CD4-positive, alpha-beta T cell treated with Interleukin-1 beta for 1 hour (primary cell): Measurements from ENCODE around the gene ABHD17C.
A peak's percentile ranks its signal among the peaks of the same experiment; 100 is the strongest.
"Not testable (repeated sequence)": the region's sequence is repeated elsewhere in the genome, so short reads cannot be mapped to it uniquely, and the experiment has no call there.

Source experiments
- DNase-seq, 2 donors: peaks; one replicate each; pipeline ENCODE4 v3.0.0-alpha.2; 2020 to 2022

The ABHD17C gene

GRCh38 chr15:80695099-80695910, at the start of gene ABHD17C:
TSS of gene ABHD17C (plus strand) at chr15:80695310. CDS start at chr15:80695430, 120 bp downstream.
- DNase-seq, result peak; percentile 2 to 45

GRCh38 chr15:80645494-80646065, 49.5 kb upstream of the ABHD17C start:
- DNase-seq, result no peak

- DNase-seq, result not testable (repeated sequence)
These were observed 47.7 kb upstream of the ABHD17C start for GRCh38 chr15:80647424-80647823.

- DNase-seq, result no peak
These were observed 40.8 kb upstream of the ABHD17C start for GRCh38 chr15:80654299-80654698.

DNA sequence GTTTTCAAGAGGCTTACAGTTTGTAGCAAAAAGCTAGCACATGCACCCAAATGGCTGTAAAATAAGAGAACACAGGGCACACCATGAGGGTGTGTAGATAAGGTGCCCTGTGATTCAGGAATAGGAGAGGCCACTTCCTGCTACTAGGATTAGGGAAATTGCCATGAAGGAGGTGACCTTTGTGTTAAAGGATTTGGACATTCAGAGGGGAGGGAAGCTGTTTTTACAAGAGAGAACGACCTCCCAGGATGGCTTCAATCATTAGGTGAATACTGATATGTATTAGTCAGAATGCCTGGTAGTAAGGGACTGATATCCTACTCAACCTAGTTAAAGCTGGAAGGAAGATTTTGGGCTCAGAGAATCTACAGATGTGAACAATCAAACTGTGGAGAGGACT, 35.7 kb upstream of the ABHD17C start:
- DNase-seq, result no peak

DNA sequence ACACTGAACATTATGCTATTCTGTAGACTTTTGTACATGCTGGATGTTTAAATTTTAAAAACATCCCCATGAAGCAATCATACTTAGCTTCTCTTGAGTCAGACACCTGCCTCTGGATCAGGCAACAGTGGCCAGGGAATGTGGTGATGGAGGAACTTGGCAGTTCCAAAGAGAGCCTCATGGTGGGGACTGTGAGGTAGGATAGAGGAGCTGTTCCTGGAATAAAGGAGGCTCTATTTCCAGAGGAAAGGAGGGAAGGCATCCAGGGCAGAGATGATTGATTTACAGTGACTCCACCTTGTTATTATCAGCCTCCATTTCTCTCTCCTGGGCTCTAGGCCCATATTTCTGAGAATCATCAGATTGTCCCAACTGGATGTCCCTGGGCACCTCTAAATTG, 35.0 kb upstream of the ABHD17C start:
- no peak for DNase-seq

GRCh38 chr15:80662129-80662528, 33.0 kb upstream of the ABHD17C start:
- DNase-seq, result no peak

GRCh38 chr15:80662757-80663553, 32.2 kb upstream of the ABHD17C start:
- no peak for DNase-seq

DNA sequence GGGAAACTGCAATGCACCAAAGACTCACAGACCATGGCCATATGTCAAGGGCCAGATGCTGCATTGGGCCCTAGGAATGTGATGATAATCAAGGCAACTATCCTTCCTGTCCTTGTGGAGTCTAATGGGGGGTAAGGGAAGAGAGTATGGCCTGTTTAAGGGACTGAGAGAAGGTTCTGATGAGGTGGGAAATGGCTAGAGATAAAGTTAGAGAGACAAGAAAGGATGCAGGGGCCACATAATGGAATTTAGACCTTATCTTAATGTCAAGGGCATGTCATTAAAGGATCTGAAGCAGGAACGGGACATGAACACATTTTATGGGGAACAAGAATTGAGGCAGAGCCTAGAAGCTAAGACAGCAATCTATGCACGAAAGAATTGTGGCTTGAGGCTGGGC, 30.0 kb upstream of the ABHD17C start:
- DNase-seq, result no peak

- no peak for DNase-seq
These were observed 27.2 kb upstream of the ABHD17C start for GRCh38 chr15:80667936-80668335.

GRCh38 chr15:80668546-80669236, 26.4 kb upstream of the ABHD17C start:
- DNase-seq, result no peak

GRCh38 chr15:80669663-80670273, 25.3 kb upstream of the ABHD17C start:
- DNase-seq, result no peak

GRCh38 chr15:80673561-80674244, 21.4 kb upstream of the ABHD17C start:
- DNase-seq, result no peak

GRCh38 chr15:80674245-80674614, 20.9 kb upstream of the ABHD17C start:
- no peak for DNase-seq

DNA sequence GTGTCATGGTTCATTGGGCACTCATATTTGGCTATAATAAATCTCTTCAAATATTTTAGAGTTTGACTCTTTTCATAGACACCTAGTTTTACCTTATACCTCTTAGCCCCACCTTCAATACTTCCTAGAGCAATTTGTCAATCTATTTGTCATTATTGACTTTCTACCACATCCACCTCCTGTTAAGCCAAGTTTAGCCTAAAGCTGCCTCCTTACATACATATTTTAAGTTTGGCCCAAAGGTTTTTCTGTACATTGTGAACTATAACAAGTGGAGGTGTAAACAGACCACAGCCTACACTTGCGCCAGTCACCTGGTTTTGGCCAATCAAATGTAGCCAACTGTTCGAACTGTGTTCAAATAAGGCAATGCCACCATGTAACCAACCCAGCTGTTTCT, 18.1 kb upstream of the ABHD17C start:
- no peak for DNase-seq

DNA sequence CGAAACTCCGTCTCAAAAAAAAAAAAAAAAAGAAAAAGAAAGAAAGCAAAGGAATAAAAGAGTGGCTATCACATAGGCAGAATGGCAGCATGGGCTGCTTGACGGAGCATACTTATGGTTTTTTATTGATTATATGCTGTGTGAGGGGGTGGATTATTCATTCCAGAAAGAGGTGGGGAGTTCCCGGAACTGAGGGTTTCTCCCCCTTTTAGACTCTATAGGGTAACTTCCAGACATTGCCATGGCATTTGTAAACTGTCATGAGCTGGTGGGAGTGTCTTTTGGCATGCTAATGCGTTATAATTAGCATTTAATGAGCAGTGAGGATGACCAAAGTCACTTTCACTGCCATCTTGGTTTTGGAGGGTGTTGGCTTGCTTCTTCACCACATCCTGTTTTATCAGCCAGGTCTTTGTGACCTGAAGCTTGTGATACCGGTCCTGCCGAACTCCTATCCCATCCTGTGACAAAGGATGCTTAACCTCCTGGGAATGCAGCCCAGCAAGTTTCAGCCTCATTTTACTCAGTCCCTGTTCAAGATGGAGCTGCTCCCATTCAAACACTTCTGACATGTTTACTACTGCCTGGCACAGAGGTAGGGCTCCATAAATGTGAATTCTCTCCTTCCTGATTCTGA, 15.8 kb upstream of the ABHD17C start:
- no peak for DNase-seq

DNA sequence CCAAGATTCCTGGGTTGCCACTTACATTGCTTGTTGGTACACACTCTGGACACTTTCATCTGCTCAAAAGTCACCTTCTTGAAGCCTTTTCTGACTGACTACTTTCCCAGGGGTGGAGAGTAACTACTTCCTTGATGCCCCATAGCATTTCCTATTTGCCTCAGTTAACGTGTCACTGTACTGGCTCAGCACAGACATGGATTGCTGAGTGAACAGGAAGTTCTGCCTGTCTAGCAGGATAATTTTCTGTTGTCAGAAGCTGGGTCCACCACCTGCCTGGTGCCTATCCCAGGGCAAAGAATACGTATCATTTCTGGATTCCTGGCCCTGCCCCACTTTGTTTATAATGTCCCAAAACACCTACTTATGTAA, 15.3 kb upstream of the ABHD17C start:
- DNase-seq, result no peak

GRCh38 chr15:80682201-80682600, 12.9 kb upstream of the ABHD17C start:
- DNase-seq, result no peak

DNA sequence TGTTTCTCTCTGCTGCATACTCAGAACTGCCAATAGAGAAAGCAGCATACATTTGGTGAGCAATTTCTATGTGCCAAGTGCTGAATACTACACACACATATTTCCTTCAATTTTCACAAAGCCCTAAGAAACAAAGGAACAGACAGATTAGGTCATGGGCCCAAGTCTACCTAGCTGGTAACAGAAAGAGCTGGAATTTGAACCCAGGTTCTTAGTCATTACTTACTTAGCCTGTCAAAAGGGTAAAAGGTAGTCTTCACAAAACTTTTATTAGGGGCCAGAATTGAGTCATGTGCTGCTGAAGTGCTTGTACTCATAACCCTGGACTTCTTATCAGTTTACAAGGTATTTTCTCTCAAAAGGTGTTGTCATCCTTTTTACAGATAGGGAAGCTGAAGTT, 10.4 kb upstream of the ABHD17C start:
- DNase-seq, result no peak

GRCh38 chr15:80685628-80686027, 9.5 kb upstream of the ABHD17C start:
- no peak for DNase-seq

DNA sequence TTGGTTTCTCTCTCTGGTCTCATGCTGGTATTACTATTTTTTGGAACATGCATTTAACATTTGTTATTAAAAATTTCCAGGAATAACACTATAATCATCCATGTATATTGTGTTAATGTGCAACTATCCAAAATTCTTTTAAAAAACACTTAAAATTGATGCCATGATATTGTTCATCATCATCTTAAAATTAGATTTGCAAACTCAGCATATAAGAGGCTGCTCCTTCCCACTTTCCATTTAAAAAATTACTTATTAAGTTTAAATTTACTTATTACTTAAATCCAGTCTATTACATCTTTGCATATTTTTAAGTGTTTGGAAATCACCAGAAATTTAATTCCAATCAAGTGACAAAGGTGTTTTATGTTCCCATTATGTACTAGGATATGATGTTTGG, 5.8 kb upstream of the ABHD17C start:
- DNase-seq, result no peak

- no peak for DNase-seq
These were observed 5.4 kb upstream of the ABHD17C start for GRCh38 chr15:80689716-80690115.
